ENCODE data around the gene NTN4. TPM values are rescaled to one million over a fixed set of nuclear protein-coding genes. Genes with fewer than 3 reads are reported as not detected.

NTN4 gene
- total and polyA plus RNA-seq, 4 donors = 19.5 to 68.9 (median 63.8) TPM

DNA sequence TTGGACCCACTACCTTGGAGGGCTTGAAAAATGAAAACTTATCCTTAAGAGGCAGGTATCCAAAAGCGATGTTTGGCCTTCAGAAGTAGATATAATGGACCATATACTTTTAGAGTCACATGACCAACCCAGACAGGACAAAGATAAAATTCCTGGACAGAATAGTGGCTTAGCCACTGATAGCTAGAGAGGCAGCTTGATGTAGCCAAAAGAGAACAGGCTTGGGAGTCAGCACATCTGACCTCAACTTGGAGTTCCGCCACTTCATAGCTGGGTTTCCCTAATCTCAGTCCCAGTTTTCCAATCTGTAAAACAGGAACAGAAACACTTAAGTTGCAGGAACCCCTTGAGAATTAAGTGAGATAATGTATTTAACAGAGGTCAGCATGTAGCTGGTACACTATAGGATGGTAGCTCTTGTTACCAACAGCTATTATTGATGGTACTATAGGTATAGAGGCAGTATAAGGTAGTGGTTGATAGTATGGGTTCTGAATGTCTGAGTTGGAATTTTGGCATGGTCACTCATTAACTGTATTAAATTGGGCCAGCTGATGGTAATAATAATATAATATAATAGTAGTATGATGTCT, 176.1 kb downstream of the NTN4 start:
- no peaks in the 10 kb centered on the region for H3K9me3 ChIP-seq (ENCODE audit: control insufficient read depth, low read length)
- no peaks in the 10 kb centered on the region for H3K27me3 ChIP-seq (ENCODE audit: control insufficient read depth in 1 of 2, insufficient read depth in 2 of 2, low read length in 1 of 2)
- H3K4me3 ChIP-seq (ENCODE audit: low read length in 2 of 2) = no peak overlapping the region
- ATAC-seq (ENCODE audit: low FRiP score) (no peak), DNase-seq (no peak)
- no peak overlapping the region for H3K27ac ChIP-seq (ENCODE audit: low read depth in 1 of 2, low read length in 2 of 2)
- intact Hi-C loops (cut with DNase I) = no loop called here
- H3K4me1 ChIP-seq (ENCODE audit: control insufficient read depth in 1 of 2, insufficient read depth in 2 of 2, low read length in 2 of 2) = no peaks in the 10 kb centered on the region
- H3K36me3 ChIP-seq (ENCODE audit: control insufficient read depth in 1 of 2, insufficient read depth in 2 of 2, low read length in 1 of 2) = no peaks in the 10 kb centered on the region
- 87 to 92% methylated on average over 2 of the region's 2 CpGs for WGBS, 2 donors

GRCh38 chr12:95613021-95613420, 177.5 kb downstream of the NTN4 start:
- Histone ChIP-seq H3K9me3 (ENCODE audit: control insufficient read depth, low read length) (no peaks in the 10 kb centered on the region), H3K27me3 (ENCODE audit: control insufficient read depth in 1 of 2, insufficient read depth in 2 of 2, low read length in 1 of 2) (no peaks in the 10 kb centered on the region), H3K27ac (ENCODE audit: low read depth in 1 of 2, low read length in 2 of 2) (no peak overlapping the region), H3K4me3 (ENCODE audit: low read length in 2 of 2) (no peak overlapping the region), H3K36me3 (ENCODE audit: control insufficient read depth in 1 of 2, insufficient read depth in 2 of 2, low read length in 1 of 2) (no peaks in the 10 kb centered on the region), H3K4me1 (ENCODE audit: control insufficient read depth in 1 of 2, insufficient read depth in 2 of 2, low read length in 2 of 2) (no peaks in the 10 kb centered on the region)
- ATAC-seq (ENCODE audit: low FRiP score) = no peak
- intact Hi-C loops (cut with DNase I) = no loop called here
- WGBS, 2 donors = 94 to 97% methylated on average over 7 of the region's 7 CpGs
- DNase-seq = no peak

- Histone ChIP-seq H3K27ac (ENCODE audit: low read depth in 1 of 2, low read length in 2 of 2) (no peak overlapping the region), H3K9me3 (ENCODE audit: control insufficient read depth, low read length) (no peaks in the 10 kb centered on the region), H3K36me3 (ENCODE audit: control insufficient read depth in 1 of 2, insufficient read depth in 2 of 2, low read length in 1 of 2) (no peaks in the 10 kb centered on the region), H3K4me1 (ENCODE audit: control insufficient read depth in 1 of 2, insufficient read depth in 2 of 2, low read length in 2 of 2) (no peaks in the 10 kb centered on the region), H3K4me3 (ENCODE audit: low read length in 2 of 2) (no peak overlapping the region), H3K27me3 (ENCODE audit: control insufficient read depth in 1 of 2, insufficient read depth in 2 of 2, low read length in 1 of 2) (no peaks in the 10 kb centered on the region)
- 90 to 92% methylated on average over 2 of the region's 2 CpGs for WGBS, 2 donors
- intact Hi-C loops (cut with DNase I) = no loop called here
- ATAC-seq (ENCODE audit: low FRiP score) = no peak
- no peak for DNase-seq
Measured at GRCh38 chr12:95611676-95612309, 178.8 kb downstream of the NTN4 start.

- DNase-seq (peak; percentile 89 to 91), ATAC-seq (ENCODE audit: low FRiP score) (peak; percentile 84)
- Histone ChIP-seq H3K27me3 (ENCODE audit: control insufficient read depth in 1 of 2, insufficient read depth in 2 of 2, low read length in 1 of 2) (no peaks in the 10 kb centered on the region), H3K36me3 (ENCODE audit: control insufficient read depth in 1 of 2, insufficient read depth in 2 of 2, low read length in 1 of 2) (no peaks in the 10 kb centered on the region), H3K4me1 (ENCODE audit: control insufficient read depth in 1 of 2, insufficient read depth in 2 of 2, low read length in 2 of 2) (no peaks in the 10 kb centered on the region), H3K27ac (ENCODE audit: low read depth in 1 of 2, low read length in 2 of 2) (peak overlapping the region; percentile 76 to 82), H3K9me3 (ENCODE audit: control insufficient read depth, low read length) (no peaks in the 10 kb centered on the region), H3K4me3 (ENCODE audit: low read length in 2 of 2) (no peak overlapping the region)
- WGBS, 2 donors = 5 to 7% methylated on average over 13 of the region's 13 CpGs
- intact Hi-C loops (cut with DNase I) = no loop called here
Measured at GRCh38 chr12:95608252-95609033, 182.1 kb downstream of the NTN4 start.

Other genes starting within 250 kb of the NTN4 start
- 1 to 10 TPM; 1.6 to 2.2 TPM for gene USP44, start 239.3 kb downstream of the NTN4 start, total RNA-seq
- gene USP44, start 239.3 kb downstream of the NTN4 start, polyA plus RNA-seq = 1 to 10 TPM; 1.7 to 4.4 TPM
- 10 to 100 TPM; 11.7 to 14.9 TPM for gene SNRPF, start 68.2 kb upstream of the NTN4 start, total RNA-seq
- 10 to 100 TPM; 17.5 to 41.3 TPM for gene SNRPF, start 68.2 kb upstream of the NTN4 start, polyA plus RNA-seq
- gene CCDC38, start 151.8 kb upstream of the NTN4 start, total RNA-seq = not detected
- gene CCDC38, start 151.8 kb upstream of the NTN4 start, polyA plus RNA-seq = not detected
- gene AMDHD1, start 152.6 kb upstream of the NTN4 start, total RNA-seq = under 1 TPM; 0.51 to 0.75 TPM
- 1 to 10 TPM; 1.0 to 4.6 TPM for gene AMDHD1, start 152.6 kb upstream of the NTN4 start, polyA plus RNA-seq
- 1 to 10 TPM in 1 of 2 donors, under 1 TPM in 1; 0.39 to 1.4 TPM for gene HAL, start 205.6 kb upstream of the NTN4 start, total RNA-seq
- gene HAL, start 205.6 kb upstream of the NTN4 start, polyA plus RNA-seq = under 1 TPM in 1 of 2 donors, not detected in 1; 0.63 TPM
- 10 to 100 TPM; 45.5 to 66.8 TPM for gene LTA4H, start 244.8 kb upstream of the NTN4 start, total RNA-seq
- gene LTA4H, start 244.8 kb upstream of the NTN4 start, polyA plus RNA-seq = 10 to 100 TPM; 52.1 to 56.8 TPM

Data from aorta (tissue), 5 donors.